GM12891 (cell line): Measurements from ENCODE around the gene RPEL1.
"Not testable (repeated sequence)": the region's sequence is repeated elsewhere in the genome, so short reads cannot be mapped to it uniquely, and the experiment has no call there.

Source experiments
- PAX5 ChIP-seq: IDR thresholded peaks from 2 replicates; pipeline ENCODE4 v1.6.1; 2011; ENCODE audit warnings: low read length, moderate library complexity, mild to moderate bottlenecking; ENCODE audit not compliant: insufficient read depth, severe bottlenecking
- POLR2A ChIP-seq: IDR thresholded peaks from 2 replicates; pipeline ENCODE4 v1.6.1; 2011; ENCODE audit warnings: low read depth, low read length, control low read depth
- POLR2AphosphoS5 ChIP-seq: IDR thresholded peaks from 2 replicates; pipeline ENCODE4 v1.6.1; 2011; ENCODE audit warnings: low read depth, low read length, control low read depth
- POU2F2 ChIP-seq: IDR thresholded peaks from 2 replicates; pipeline ENCODE4 v1.6.1; 2011; ENCODE audit warnings: low read depth, mild to moderate bottlenecking, control low read depth, low read length, moderate library complexity
- SPI1 ChIP-seq: IDR thresholded peaks from 2 replicates; pipeline ENCODE4 v1.6.1; 2011; ENCODE audit warnings: low read depth, low read length, control low read depth
- TAF1 ChIP-seq: IDR thresholded peaks from 2 replicates; pipeline ENCODE4 v1.6.1; 2011; ENCODE audit warnings: low read depth, low read length, control low read depth

- TF ChIP-seq POLR2A, POLR2AphosphoS5, TAF1, SPI1, PAX5, POU2F2: not testable (repeated sequence)
Measured at GRCh38 chr10:103216362-103216761, 29.3 kb upstream of the RPEL1 start.
